Stimulated activated CD4-positive, alpha-beta T cell treated with anti-CD3 and anti-CD28 coated beads, Interleukin-1b, Interleukin-23, amount 100 ng/mL, for 48 hours (primary cell): ENCODE measurements around the gene RASGRP3.
"Not testable (repeated sequence)": the region's sequence is repeated elsewhere in the genome, so short reads cannot be mapped to it uniquely, and the experiment has no call there.

Source experiments
- DNase-seq: peaks from one replicate; pipeline ENCODE4 v3.0.0-alpha.2; 2020

Gene RASGRP3

DNA sequence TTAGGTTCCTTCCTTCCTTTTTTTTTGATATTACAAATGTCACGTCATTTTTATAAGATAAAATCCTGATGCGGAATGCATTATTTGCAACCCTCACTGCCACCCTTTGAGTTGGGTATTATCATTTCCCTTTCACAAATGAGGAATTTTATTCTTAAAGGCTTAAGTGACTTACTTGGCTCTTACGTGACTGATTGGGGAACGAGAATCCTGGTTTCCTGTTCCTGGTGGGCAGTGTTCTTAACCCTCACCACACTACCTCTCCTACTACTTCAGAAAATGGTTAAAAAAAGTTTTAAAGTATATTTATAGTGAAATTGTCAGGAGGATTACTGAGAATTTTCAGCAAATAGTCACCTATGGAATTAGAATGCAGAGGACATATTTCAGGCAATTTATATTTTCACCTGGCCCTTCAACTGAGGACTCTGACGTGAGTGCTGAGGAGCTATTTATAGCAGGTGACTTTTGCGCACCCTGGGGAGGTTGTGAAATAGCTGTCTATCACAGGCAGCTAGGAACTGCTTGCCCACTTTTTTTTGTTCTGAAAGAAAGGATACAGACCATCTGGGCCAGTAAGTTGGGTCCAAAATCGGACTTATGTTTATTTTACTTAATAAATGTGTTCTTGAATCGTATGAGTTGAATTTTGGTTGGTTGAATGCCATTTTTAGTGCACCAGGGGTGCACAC lies 18.7 kb upstream of the RASGRP3 start:
- DNase-seq, result no peak

DNA sequence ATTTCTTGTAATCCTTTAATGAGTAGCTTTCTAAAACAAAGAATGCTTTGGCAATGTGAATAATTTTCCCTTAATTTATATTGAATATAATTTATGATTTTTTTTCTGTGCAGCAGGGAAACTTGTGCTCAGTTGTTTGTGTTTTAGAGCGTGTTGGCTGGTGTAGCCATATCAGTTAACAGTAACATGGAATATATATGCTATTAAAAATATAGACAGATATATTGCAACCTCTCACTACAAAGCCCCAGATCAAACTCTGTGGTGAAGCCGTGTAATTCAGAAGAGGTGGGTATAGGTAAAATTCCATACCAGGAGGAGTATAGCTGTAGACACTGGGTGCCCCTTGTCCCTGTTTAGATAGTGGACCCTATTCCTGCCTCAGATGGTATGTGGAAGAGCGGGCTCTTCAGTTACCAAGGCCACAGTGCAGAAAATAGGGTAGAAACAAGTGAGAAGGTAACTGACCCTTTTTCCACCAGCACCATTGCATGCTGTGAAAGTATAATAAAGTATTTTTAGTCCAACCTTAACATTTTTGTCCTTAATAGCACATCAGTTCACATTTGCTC lies 18.1 kb upstream of the RASGRP3 start:
- DNase-seq, result no peak

DNA sequence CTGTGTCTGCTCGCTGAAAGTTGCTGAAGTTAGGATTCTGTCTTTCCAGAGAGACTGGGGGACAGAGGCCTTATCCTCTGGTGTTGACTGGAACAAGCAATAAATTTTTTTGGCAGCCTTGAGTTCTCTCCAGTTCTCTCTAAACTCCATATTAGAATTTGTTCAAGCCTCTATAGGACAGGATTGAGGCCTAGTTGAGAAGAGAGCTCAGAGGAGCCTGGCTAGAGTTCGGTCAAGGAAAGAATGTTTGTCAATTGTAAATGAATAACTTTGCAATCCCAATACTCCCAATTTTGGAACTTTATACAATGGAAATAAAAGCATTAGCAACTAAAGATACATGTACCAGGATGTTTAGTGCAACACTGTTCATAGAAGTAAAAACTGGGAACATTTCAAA lies 16.7 kb upstream of the RASGRP3 start:
- no peak for DNase-seq

DNA sequence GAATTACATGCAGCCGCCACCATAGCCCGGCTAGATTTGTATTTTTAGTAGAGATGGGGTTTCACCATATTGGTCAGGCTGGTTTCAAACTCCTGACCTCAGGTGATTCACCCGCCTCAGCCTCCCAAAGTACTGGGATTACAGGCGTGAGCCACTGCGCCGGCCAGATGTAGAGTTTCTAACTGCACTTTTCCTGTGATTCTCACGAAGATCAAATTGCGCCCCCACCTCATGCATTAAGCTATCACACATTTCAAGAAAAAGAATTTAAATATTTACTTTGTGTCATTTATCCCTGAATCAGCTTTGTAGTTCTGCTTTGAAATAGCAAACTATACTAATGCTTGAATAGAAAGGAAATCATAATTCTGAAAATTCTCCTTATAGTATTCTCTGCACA lies 13.9 kb upstream of the RASGRP3 start:
- DNase-seq, result not testable (repeated sequence)

DNA sequence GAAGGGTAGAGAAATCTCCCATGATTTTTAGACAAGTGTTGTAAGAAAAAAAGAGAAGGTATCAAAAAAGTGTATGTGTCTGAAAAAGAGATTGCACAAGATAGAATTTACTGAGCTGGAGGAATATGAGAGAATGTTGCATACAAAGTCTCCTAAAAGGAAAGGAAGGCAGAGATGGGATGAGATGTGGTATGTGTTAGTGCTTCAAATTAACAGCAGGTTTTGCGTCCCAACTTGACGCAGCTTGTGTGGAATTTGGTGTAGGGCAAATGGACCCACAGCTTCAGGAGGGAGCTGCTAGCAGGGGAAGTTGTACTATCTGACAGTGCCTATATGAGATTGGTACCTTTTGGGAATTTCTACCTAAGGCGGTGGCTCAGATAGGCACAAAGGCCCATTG lies 9.0 kb upstream of the RASGRP3 start:
- no peak for DNase-seq

DNA sequence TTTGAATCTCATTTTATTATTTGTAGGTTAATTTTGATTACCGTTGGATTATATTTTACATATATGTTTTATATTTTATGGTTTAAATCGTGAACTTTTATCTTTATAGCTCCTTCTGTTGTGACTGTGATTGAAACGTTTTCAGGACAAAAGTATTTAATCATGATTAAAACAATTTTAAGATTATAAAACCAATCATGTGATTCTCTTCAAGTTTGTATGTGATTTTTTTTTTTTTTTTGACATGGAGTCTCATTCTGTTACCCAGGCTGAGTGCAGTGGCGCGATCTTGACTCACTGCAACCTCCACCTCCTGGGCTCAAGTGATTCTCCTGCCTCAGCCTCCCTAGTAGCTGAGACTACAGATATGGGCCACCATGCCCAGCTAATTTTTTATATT lies 7.2 kb upstream of the RASGRP3 start:
- DNase-seq, result no peak

DNA sequence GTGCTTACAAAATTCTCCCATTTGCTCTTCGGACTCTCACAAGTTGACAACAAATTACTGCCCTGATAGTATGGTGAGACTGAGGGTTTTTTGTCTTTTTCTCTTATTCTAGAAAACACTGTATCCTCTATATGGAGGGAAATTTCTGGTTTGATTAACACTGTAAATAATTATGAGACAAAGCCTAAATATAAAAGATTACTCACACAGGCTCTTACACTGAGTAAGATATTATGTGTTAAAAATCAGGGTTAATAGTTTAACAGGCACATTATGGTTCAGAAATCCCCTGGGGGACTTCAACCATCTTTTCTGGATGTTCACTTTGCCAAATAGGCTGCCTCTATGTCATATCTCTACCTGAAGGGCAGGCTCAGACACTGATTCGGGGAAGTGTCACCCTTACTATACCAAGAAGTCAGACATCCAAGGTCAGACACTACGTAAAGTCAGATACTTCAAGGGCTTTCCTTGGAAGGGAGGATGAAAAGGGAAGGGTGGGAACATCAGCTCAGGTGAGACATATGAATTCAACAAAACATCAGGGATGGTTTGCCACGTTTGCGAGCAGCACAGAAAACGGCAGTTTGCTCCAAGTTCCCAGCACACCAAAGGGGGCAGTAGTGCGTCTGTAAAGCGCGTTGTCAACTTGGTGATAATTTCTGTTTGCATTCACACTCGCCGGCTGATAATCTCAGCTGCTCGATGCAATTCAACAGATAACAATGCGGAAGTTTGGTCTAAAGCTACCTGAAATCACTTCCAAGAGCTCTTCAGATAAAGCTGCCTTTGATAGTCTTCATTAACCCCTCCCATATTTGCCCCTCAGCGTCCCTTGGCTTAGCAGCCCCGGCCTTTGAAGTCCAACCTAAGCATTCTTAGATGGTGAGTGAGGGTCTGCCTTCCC lies 972 bp upstream of the RASGRP3 start:
- peak; percentile 73 for DNase-seq

DNA sequence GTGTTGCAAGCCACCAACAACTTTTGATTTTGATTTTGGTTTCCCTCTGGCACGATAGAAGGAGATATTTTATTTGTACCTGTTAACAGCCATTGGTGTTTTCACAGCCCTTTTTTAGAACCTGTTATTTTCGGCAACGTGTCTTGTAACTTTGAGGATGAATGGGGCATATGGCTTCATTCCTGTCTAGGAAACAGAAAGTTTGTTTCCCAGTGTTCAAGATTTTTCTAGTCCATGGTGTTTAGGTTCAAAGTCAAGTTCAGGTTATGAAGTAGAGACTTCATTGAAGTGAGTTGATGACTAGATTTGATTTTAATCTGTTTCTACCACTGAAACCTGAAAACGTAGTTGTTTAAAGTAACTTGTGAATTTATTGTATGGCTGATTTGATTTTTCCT lies 343 bp downstream of the RASGRP3 start:
- no peak for DNase-seq

DNA sequence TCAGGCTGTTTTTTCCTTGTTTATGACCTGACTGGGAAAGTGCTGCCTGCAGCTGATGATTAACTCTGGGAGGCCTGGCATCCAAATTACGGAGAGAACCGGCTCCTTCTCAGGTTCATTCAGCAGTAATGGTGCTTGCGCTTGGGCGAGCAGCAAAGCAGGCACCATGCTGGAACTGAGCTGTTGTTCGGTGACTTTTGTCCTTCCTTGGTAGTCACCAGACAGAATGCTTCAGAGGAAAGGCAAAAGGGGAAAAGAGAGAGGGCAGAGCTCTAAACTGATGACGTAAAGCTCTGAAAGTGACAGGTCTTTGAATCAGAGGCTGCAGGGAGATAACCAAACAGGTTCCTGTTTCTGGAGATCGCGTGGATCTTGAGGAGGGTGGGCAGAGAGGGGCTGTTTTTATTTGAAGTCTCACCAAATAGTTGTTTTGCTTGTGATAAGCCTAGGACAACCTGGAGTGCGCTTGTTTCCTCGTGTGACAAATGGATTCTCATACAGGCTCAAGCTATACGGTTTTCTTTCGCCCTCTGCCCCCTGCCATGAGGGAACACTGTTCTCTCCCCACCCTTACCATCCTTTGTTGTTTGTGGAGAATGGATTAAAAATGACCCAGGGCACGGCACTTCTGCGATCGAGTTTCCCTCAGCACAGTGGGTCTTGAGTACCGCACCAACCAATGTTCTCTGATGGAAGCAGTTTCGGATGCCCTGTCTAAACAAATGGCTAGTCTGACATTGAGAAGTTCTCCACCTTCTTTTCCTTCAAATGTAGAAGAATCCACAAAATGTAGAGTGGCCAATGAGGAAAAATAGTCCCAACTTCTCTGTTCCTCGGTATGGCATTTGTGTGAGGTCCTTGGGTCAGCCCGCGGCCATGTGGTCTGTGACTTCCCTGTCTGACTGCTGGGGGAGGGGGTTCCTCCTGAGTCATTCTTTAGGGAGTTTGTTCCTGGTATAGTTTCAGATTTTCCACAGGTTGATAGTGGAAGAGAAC lies 1.3 kb downstream of the RASGRP3 start:
- DNase-seq, result peak; percentile 27

DNA sequence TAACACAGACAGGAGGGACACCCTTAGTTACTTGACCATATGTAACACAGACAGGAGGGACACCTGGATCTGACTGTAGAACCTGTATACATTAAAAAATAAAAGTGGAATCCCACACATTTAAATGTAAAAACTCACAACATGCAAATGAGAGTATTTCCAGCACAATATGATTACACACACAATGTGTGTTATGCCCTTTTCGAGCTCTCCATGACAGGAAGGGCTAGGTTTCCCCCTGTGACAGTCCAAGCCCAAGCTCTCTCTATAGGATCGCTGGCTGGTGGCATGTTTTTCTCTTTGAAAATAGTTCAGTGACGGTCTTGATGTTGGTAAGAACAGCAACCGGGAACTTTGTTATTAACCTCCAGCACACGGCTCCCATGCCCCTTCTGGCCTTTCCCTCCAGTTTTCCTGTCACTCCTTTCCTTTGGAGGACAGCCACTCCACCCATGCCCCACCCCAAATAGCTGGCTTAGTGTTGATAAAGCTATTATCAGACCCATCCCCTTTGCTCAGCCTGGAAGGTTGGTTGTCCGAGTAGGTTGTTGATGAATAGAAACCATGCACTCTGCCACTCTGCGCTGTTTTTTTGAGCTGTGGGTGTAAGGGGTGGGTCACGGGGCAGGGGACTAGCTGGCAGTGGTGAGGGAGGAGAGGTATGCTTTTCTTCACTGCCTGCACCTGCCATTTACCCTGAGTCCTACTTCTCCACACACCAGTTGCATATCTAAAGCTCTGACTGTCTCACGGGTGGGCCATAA lies 2.7 kb downstream of the RASGRP3 start:
- DNase-seq, result no peak

DNA sequence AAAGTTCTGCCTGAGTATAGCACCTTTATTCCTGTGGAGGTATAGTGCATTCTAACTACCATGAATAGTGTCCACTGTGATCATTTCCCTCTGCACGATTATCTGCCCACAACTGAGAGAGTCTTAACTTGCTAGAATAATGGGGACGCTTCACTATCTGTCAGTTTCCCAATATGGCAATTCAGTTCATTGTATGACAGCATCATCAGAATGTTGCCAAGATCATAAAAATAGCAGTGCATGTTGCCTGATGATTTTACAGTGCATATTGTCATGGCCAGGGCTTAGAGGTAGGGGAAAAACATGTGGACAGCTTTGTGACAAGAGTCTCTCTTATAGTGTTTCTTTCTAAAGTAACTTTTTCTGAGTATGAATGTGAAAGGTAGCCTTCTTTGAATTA lies 6.1 kb downstream of the RASGRP3 start:
- no peak for DNase-seq

DNA sequence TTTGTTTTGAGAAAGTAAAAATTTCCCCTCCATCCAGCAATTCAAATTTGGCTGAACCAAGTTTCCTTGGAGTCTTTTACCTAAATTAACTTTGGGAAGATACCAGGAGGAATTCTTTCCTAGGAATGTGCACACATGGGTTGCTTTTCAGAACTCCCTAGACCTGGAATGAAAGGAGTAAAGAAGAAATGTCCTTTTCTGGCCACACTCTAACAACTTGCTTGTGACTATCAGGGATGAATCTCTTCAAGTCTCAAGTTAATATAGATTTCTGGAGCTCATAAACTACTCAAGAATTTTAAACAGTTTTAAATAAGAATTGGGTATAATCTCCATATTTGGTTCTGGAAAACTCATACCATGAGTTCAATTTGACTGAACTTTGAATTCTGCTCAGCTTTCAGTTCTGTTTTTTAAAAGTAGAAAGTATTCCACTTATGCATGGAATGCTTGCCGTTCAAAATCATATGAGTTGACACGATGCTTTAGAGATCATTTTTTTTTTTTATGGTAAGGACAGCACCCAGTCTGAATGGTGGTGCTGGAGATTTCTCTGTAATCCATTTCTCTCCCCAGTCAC lies 7.7 kb downstream of the RASGRP3 start:
- no peak for DNase-seq

DNA sequence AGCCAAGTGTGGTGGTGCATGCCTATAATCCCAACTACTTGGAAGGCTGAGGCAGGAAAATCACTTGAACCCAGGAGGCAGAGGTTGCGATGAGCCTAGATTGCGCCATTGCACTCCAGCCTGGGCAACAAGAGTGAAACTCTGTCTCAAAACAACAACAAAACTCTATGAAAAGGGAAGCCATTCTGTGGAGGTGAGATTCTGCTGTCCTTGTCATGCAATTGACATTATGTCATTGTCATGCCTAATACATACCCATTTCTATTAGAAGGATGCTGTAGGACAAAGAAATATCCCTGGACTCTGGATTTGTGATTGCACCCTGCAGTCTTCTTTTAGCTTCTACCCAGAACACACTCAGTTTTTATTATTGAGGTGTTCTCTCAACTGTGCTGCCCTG lies 8.6 kb downstream of the RASGRP3 start:
- no peak for DNase-seq

DNA sequence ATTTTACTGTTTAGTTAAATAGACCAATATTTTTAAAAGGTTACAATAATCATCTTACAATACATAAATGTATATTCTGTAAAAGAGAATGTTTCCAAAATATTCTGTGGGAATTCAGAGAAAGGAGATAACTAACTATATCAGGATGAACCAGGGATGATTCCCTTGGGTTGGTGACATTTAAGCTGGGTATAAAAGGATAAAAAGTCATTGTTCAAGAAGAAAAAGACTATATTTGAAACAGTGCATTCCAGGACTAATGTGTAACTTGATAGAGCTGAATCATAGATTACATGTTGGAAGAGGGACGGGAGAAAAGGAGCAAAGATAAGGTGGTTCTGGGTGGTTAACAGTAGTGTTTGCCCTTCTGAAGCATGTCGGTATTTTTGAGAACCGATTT lies 10.1 kb downstream of the RASGRP3 start:
- no peak for DNase-seq

DNA sequence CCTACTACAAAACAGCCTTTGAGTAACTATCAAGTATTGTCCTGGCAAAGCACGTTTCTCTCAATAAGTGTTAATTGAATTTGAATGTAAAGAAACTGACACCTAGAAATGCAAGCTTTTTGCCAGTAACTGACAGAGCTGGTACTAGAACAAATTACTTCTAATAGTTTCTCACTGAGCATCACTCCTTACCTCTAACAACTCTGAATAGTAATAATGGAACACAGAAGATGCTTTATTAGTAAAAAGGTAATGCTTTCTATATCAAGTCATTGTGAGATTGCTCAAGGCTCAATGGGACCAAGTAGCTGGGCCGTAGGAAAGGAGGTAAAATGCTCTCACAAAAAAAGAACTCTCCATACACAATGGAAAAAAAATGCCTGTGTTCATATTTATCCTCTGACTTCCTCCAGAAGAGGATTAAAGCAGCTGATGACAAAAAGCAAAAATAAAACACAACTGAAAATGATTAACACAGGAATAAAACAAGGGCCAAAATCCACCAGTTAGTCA lies 11.8 kb downstream of the RASGRP3 start:
- DNase-seq, result no peak

DNA sequence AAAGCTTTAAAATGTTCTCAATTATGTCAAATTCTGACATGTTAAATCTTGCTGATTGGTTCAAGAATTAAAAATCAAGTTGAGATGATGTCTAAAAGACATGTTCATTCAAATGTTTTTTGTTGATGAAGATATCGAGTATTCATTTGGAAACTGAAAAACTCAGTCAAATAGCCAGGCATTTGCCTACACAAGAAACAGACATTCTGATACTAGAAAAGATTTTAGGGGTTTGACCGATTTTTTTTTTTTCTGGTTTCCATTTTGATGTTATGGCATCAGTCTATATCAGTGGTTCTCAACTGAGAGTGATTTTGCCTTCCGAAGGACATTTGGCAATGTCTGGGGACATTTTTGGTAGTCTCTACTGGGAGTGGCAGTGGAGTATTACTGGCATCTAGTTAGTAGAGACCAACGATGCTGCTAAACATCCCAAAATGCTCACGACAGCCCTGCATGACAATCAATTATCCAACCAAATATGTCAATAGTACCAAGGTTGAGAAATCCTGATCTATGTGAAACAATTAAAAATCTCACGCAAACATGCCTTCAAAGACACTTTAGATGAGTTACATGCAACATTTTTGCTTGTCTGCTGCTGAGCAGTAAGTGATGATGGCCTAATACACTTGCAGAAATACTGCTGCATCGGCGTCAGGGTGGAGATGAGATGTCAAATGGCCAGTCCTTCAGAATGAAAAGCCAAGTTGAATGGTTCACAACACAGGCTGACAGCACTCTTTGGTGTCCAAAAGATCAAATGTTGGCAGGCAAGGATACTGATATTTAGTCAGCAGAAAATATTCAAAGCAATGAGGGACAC lies 12.5 kb downstream of the RASGRP3 start:
- DNase-seq, result no peak

DNA sequence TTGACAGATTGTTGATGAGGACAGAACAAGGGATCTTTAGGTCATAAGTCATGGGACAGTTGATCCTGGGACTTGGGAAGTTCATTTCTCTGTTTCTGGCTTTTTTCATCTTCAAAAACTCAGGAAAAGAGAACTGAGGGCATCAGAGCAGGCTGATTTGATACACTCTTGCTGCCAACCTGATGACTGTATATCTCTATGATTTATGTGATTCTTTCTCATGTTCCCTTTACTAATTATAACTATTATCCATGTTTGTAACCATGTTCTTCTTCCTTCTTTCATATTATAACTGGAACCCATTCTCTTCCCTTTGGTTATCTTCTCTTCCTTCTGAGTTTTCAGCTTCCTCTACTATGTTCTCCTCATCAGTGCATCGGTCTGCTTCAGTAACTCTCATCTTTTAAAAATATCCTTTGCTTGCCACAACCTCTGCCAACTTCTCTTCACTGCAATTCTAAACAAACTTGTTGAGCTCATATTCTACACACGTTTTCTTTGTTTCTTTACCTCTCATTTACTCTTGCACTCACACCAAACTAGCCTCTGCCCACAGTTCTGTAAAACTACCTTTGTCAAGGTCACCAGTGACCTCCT lies 13.5 kb downstream of the RASGRP3 start:
- DNase-seq, result no peak

DNA sequence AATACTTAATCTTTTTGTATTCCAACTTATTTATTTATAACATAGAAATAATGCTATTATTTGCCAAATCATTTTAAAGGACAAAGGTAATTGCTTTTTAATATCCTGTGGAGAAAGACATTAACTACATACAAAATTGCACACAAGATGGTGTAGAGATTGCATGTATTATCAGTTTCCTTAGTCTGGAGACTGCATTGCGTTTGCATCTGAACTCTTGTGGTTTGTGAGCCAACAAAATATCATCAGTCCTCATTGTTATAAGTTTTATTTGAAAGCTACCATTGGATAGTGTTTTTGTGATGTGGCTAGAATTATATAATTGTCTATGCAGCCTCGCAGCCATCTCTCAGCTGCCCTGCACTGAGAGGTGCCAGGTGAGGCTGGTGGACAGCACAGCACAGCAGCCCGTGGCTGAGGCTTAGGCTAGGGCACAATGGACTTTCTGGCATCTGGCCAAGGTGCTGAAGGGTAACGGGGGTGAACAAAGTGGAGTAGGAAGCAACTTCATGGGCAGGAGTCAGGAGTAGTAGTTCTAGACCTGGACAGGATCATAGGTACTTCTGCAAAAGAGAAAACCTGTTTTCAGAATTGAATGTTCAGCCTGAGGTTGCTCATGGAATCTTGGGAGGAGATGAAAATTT lies 15.1 kb downstream of the RASGRP3 start:
- DNase-seq, result no peak

DNA sequence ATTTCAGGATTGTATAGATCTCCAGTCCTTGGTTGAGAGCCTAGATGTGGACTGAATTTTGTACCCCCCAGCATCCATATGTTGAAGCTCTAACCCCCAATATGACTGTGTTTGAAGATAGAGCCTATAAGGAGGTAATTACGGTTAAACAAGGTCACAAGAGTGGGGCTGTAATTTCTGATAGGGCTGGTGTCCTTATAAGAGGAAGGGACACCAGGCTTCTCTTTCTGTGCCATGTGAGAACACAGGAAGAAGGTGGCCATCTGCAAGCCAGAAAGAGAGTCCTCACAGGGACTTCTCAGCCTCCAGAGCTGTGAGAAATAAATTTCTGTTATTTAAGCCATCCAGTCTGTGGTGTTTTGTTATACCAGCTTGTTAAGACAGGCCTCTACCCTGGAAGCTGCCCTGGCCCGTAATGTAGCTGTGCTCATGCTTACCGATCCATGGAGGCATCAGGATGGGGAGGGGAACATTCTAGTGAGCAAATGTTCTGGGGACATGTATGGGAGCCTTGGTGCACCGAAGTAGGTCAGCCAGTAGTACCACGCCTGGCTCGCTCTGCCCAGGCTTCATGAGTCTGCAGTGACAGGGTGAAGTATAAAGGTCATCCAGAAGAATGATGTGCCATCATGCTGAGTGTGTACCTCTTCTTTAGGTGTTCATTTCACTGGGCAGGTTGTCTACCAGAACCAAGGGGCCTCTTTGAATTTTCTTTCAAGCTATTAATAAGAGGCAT lies 16.1 kb downstream of the RASGRP3 start:
- no peak for DNase-seq
